Endothelial cell of umbilical vein (primary cell): ENCODE data around the gene ARHGEF1. TPM values are rescaled to one million over a fixed set of nuclear protein-coding genes. Genes with fewer than 3 reads are reported as not detected.

ENCODE experiments used
- BruUV-seq: library from RNA; stranded (reverse); fragments of 400-500 nt; replicated peaks from 2 replicates; lab custom pipeline; 2021; lab: Mats Ljungman, UMichigan
- CTCF ChIA-PET: fragments of 300-600, 350-600 bp; sonication (Branson Sonifier 250); formaldehyde crosslinking; loops from one replicate; lab custom pipeline; 2021; ENCODE audit warnings: antibody characterized with exemption, inconsistent platforms; lab: Charles Lee
- POLR2A ChIA-PET: fragments of 300-600, 350-600 bp; sonication (Branson Sonifier 250); formaldehyde crosslinking; loops from one replicate; lab custom pipeline; 2021; ENCODE audit warnings: antibody characterized with exemption, inconsistent platforms; lab: Charles Lee
- DNase-seq: peaks from one replicate; pipeline ENCODE4 v3.0.0-alpha.2; 2011; ENCODE audit warnings: low read depth, low spot score
- FAIRE-seq: peaks from 2 replicates; lab custom pipeline; 2011; peaks lifted over from hg19 to GRCh38; lab: Jason Lieb, UNC
- H2AFZ ChIP-seq: 2 replicates; pipeline ENCODE4 v1.6.0; 2012; ENCODE audit warnings: low read depth, low read length, control low read depth, inconsistent platforms
- H3K27ac ChIP-seq: 2 replicates; pipeline ENCODE4 v1.5.1; 2011; ENCODE audit warnings: low read depth, mild to moderate bottlenecking, control low read depth, low read length, moderate library complexity; ENCODE audit not compliant: insufficient read depth
- H3K27me3 ChIP-seq, 2 experiments: 2 replicates each; pipeline versions ENCODE4 v1.6.0 to v1.6.1; 2011; ENCODE audit warnings: low read length in 2 of 2, mixed read lengths in 1 of 2; ENCODE audit not compliant: control insufficient read depth in 2 of 2, insufficient read depth in 2 of 2
- H3K36me3 ChIP-seq, 2 experiments: 2 replicates in 1 of 2; 3 replicates in 1 of 2; pipeline ENCODE4 v1.5.1; 2011; ENCODE audit warnings: low read length in 2 of 2, mild to moderate bottlenecking in 1 of 2, moderate library complexity in 1 of 2; ENCODE audit not compliant: control insufficient read depth in 2 of 2, insufficient read depth in 2 of 2; ENCODE audit errors: extremely low read depth in 1 of 2
- H3K4me1 ChIP-seq: 3 replicates; pipeline ENCODE4 v1.5.1; 2011; ENCODE audit warnings: mild to moderate bottlenecking, low read length; ENCODE audit not compliant: control insufficient read depth, insufficient read depth; ENCODE audit errors: extremely low read depth
- H3K4me2 ChIP-seq: 2 replicates; pipeline ENCODE4 v1.6.1; 2011; ENCODE audit warnings: low read length, control low read depth, mixed read lengths; ENCODE audit not compliant: insufficient read depth
- H3K4me3 ChIP-seq, 3 experiments: fragments of 200-600 bp in 1 of 3; sonication (generic), shearing (Covaris generic) in 1 of 3; replicated peaks in 1 of 3; 2 replicates each; pipeline ENCODE4 v1.5.1; 2011 to 2016; ENCODE audit warnings: control low read depth in 3 of 3, low read length in 3 of 3, mild to moderate bottlenecking in 2 of 3, inconsistent platforms in 1 of 3, low read depth in 1 of 3, moderate library complexity in 1 of 3; ENCODE audit not compliant: insufficient read depth in 1 of 3
- H3K79me2 ChIP-seq: 2 replicates; pipeline ENCODE4 v1.6.0; 2012; ENCODE audit warnings: low read length, inconsistent platforms; ENCODE audit not compliant: control insufficient read depth, insufficient read depth
- H3K9ac ChIP-seq: replicated peaks from 2 replicates; pipeline ENCODE3; 2011; ENCODE audit warnings: low read length, control low read depth; ENCODE audit not compliant: insufficient read depth; ENCODE audit errors: extremely low read depth
- H3K9me1 ChIP-seq: replicated peaks from 3 replicates; pipeline ENCODE4 v1.6.0; 2011; ENCODE audit warnings: mild to moderate bottlenecking, low read length; ENCODE audit not compliant: control insufficient read depth, insufficient read depth; ENCODE audit errors: extremely low read depth
- H3K9me3 ChIP-seq: replicated peaks from 2 replicates; pipeline ENCODE4 v1.5.1; 2012; ENCODE audit warnings: low read length, inconsistent platforms; ENCODE audit not compliant: control insufficient read depth, insufficient read depth
- H4K20me1 ChIP-seq: replicated peaks from 2 replicates; pipeline ENCODE3; 2011; ENCODE audit warnings: mild to moderate bottlenecking, low read length; ENCODE audit not compliant: control insufficient read depth, insufficient read depth; ENCODE audit errors: extremely low read depth
- EZH2 ChIP-seq: IDR thresholded peaks from 2 replicates; pipeline ENCODE4 v1.6.1; 2012; ENCODE audit warnings: borderline replicate concordance, low read depth, mild to moderate bottlenecking, moderate library complexity, low read length, inconsistent platforms; ENCODE audit not compliant: severe bottlenecking
- FOS ChIP-seq: IDR thresholded peaks from 2 replicates; pipeline ENCODE4 v1.6.1; 2011; ENCODE audit warnings: mild to moderate bottlenecking, low read length, moderate library complexity, borderline replicate concordance; ENCODE audit not compliant: insufficient read depth
- GATA2 ChIP-seq: IDR thresholded peaks from 2 replicates; pipeline ENCODE4 v1.7.0; 2011; ENCODE audit warnings: low read depth, mild to moderate bottlenecking, moderate library complexity, mixed read lengths, low read length; ENCODE audit not compliant: insufficient read length, insufficient read depth
- JUN ChIP-seq: IDR thresholded peaks from 2 replicates; pipeline ENCODE4 v1.6.1; 2011; ENCODE audit warnings: borderline replicate concordance, low read depth; ENCODE audit not compliant: insufficient read length, insufficient read depth
- MYC ChIP-seq: IDR thresholded peaks from one replicate; pipeline ENCODE4 v1.6.1; 2011; ENCODE audit warnings: mild to moderate bottlenecking, low read depth, low read length
- POLR2A ChIP-seq: IDR thresholded peaks from 2 replicates; pipeline ENCODE4 v1.6.1; 2012; ENCODE audit warnings: low read depth, mild to moderate bottlenecking, control low read depth, low read length
- POLR2AphosphoS5 ChIP-seq: IDR thresholded peaks from 2 replicates; pipeline ENCODE4 v1.6.1; 2012; ENCODE audit warnings: low read depth, mild to moderate bottlenecking, control low read depth, low read length, moderate library complexity; ENCODE audit not compliant: insufficient read depth
- dilution Hi-C: fragments of 300-500 bp; cut with MboI; formaldehyde crosslinking; loops from one replicate; pipeline ENCODE4 v1.15.0; 2019; ENCODE audit warnings: low sequenced_read_pairs; ENCODE audit not compliant: extremely low pct_ligation_motif_present
- intact Hi-C: fragments of 100-400 bp; cut with micrococcal nuclease; formaldehyde crosslinking; loops from one replicate; pipeline ENCODE4 v1.10.0; 2022
- polyA plus RNA-seq, 4 experiments: library from polyadenylated mRNA; depleted of rRNA in 3 of 4; stranded (reverse) in 3 of 4; unstranded in 1 of 4; fragments of >200 nt; gene quantifications; 2 replicates each; pipeline versions ENCODE4 v1.2.1 to v1.2.3, GENCODE V29; 2011 to 2012; ENCODE audit warnings: missing spikeins in 1 of 4
- total RNA-seq: library from RNA; stranded (reverse); gene quantifications from 2 replicates; pipeline ENCODE4 v1.2.3, GENCODE V29; 2021
- TF ChIP-seq, protein P1 (sequence below), 2 donors: IDR thresholded peaks; 1 replicate in 1 of 2; 2 replicates in 1 of 2; pipeline ENCODE4 v1.5.1; 2011; ENCODE audit warnings: low read length in 2 of 2, mild to moderate bottlenecking in 2 of 2, moderate library complexity in 2 of 2, control low read depth in 1 of 2, inconsistent platforms in 1 of 2, low read depth in 1 of 2; ENCODE audit not compliant: insufficient read depth in 1 of 2; ENCODE audit errors: extremely low read depth in 1 of 2
- TF ChIP-seq, protein P2 (sequence below): IDR thresholded peaks from 2 replicates; pipeline ENCODE4 v1.6.1; 2011; ENCODE audit not compliant: insufficient read depth, insufficient read length

Gene ARHGEF1
- total and polyA plus RNA-seq, 2 donors (not counting 3 experiments of a cell fraction or from before 2014, with no cell fraction given): 65.4 to 123 TPM

DNA sequence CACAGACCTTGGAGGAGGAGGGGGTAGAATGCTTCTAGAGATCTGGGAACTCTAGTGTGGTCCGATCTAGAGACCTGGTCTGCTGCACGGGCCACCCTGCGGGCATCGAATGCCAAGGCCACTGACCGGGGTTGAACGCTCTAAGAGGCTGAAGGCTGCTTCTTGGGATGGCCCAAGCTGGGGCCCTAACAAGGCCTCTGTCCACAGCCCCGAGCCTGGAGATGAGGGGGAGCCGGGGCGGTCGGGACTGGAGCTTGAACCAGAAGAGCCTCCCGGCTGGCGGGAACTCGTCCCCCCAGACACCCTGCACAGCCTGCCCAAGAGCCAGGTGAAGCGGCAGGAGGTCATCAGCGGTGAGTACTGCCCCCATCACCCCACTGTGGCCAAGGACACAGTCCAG is 15.3 kb downstream of the ARHGEF1 start:
- H3K9me3 ChIP-seq: no peaks in the 10 kb centered on the region
- no peaks in the 10 kb centered on the region for H3K27me3 ChIP-seq
- intact Hi-C loops: no loop called here
- H3K36me3 ChIP-seq: peaks cover 11 to 45% of the 10 kb centered on the region in 2 experiments
- no peaks in the 10 kb centered on the region for H3K79me2 ChIP-seq
- no peak overlapping the region for H3K4me3 ChIP-seq
- H3K27ac ChIP-seq: no peak overlapping the region
- POLR2A ChIA-PET: no interaction called here
- dilution Hi-C loops: no loop called here
- no peak overlapping the region for H3K4me2 ChIP-seq
- H3K9me1 ChIP-seq: no peaks in the 10 kb centered on the region
- TF ChIP-seq GATA2 (no peak), POLR2A (no peak), MYC (no peak), POLR2AphosphoS5 (no peak), FOS (no peak), EZH2 (no peak), JUN (no peak)
- TF ChIP-seq, protein P1, sequence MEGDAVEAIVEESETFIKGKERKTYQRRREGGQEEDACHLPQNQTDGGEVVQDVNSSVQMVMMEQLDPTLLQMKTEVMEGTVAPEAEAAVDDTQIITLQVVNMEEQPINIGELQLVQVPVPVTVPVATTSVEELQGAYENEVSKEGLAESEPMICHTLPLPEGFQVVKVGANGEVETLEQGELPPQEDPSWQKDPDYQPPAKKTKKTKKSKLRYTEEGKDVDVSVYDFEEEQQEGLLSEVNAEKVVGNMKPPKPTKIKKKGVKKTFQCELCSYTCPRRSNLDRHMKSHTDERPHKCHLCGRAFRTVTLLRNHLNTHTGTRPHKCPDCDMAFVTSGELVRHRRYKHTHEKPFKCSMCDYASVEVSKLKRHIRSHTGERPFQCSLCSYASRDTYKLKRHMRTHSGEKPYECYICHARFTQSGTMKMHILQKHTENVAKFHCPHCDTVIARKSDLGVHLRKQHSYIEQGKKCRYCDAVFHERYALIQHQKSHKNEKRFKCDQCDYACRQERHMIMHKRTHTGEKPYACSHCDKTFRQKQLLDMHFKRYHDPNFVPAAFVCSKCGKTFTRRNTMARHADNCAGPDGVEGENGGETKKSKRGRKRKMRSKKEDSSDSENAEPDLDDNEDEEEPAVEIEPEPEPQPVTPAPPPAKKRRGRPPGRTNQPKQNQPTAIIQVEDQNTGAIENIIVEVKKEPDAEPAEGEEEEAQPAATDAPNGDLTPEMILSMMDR (IDR thresholded peaks at IDR 0.05; ENCODE audit: extremely low read depth in 1 of 2, insufficient read depth in 1 of 2, low read depth in 1 of 2, low read length in 2 of 2): no peak
- TF ChIP-seq, protein P2, sequence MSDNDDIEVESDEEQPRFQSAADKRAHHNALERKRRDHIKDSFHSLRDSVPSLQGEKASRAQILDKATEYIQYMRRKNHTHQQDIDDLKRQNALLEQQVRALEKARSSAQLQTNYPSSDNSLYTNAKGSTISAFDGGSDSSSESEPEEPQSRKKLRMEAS: no peak
- no peaks in the 10 kb centered on the region for H4K20me1 ChIP-seq
- no peak overlapping the region for H3K9ac ChIP-seq
- FAIRE-seq (no peak), DNase-seq (no peak)
- no peak overlapping the region for H2AFZ ChIP-seq
- CTCF ChIA-PET: interaction anchor here (1.5 kb wide), 1 partner anchor 9 kb away, joined by 3 read pairs; no protein-coding TSS in a partner anchor
- BruUV-seq: no TSS peak
- H3K4me1 ChIP-seq: no peaks in the 10 kb centered on the region
